CD4-positive, alpha-beta T cell (primary cell): ENCODE results near the gene CEP131. TPM values are rescaled to one million over a fixed set of nuclear protein-coding genes. Genes with fewer than 3 reads are reported as not detected.

ENCODE experiments used
- ATAC-seq: fragments of 200-7000 bp; cut with Tn5 transposase; one replicate; pipeline ENCODE4 v1.10.0; 2022; ENCODE audit warnings: mild to moderate bottlenecking; ENCODE audit not compliant: poor library complexity
- CTCF ChIA-PET: fragments of 350-600 bp; sonication (Branson Sonifier 250); formaldehyde crosslinking; loops from one replicate; lab custom pipeline; 2021; ENCODE audit warnings: antibody characterized with exemption, inconsistent platforms; lab: Charles Lee
- POLR2A ChIA-PET: fragments of 350-600 bp; sonication (Branson Sonifier 250); formaldehyde crosslinking; loops from one replicate; lab custom pipeline; 2021; ENCODE audit warnings: antibody characterized with exemption, inconsistent platforms; lab: Charles Lee
- DNase-seq, 14 experiments: peaks; one replicate each; pipeline ENCODE4 v3.0.0-alpha.2; 2013 to 2020; ENCODE audit warnings: mixed read lengths in 2 of 14
- H3K27ac ChIP-seq, 2 donors: one replicate each; pipeline versions ENCODE4 v1.5.1 to v1.7.0; 2013; ENCODE audit warnings: low read length in 2 of 2, low read depth in 1 of 2, mild to moderate bottlenecking in 1 of 2
- H3K27me3 ChIP-seq, 2 experiments: 1 replicate in 1 of 2; 2 replicates in 1 of 2; pipeline versions ENCODE4 v1.6.1 to v1.7.0; 2013; ENCODE audit warnings: low read length in 2 of 2, control low read depth in 1 of 2, mild to moderate bottlenecking in 1 of 2, moderate library complexity in 1 of 2; ENCODE audit not compliant: insufficient read depth in 2 of 2, control insufficient read depth in 1 of 2
- H3K36me3 ChIP-seq: one replicate; pipeline ENCODE4 v1.6.1; 2013; ENCODE audit warnings: low read length, control low read depth; ENCODE audit not compliant: insufficient read depth
- H3K4me1 ChIP-seq: one replicate; pipeline ENCODE4 v1.6.1; 2013; ENCODE audit warnings: low read length, control low read depth; ENCODE audit not compliant: insufficient read depth
- H3K4me3 ChIP-seq: one replicate; pipeline ENCODE4 v1.5.1; 2013; ENCODE audit warnings: mild to moderate bottlenecking, low read length, moderate library complexity
- H3K9me3 ChIP-seq, 2 experiments: 1 replicate in 1 of 2; 2 replicates in 1 of 2; pipeline versions ENCODE4 v1.6.1 to v1.7.0; 2013; ENCODE audit warnings: low read length in 2 of 2, mild to moderate bottlenecking in 2 of 2, control low read depth in 1 of 2, moderate library complexity in 1 of 2; ENCODE audit not compliant: control insufficient read depth in 1 of 2, insufficient read depth in 1 of 2
- H3K27ac Mint-ChIP-seq: one replicate; pipeline ENCODE4 v1.8.0; 2020; ENCODE audit warnings: mixed read lengths
- H3K27me3 Mint-ChIP-seq: one replicate; pipeline ENCODE4 v1.8.0; 2021; ENCODE audit warnings: mixed read lengths
- H3K36me3 Mint-ChIP-seq: one replicate; pipeline ENCODE4 v1.8.0; 2021; ENCODE audit warnings: low read depth, mixed read lengths
- H3K4me1 Mint-ChIP-seq: one replicate; pipeline ENCODE4 v1.8.0; 2021; ENCODE audit warnings: low read depth, mixed read lengths
- H3K4me3 Mint-ChIP-seq: one replicate; pipeline ENCODE4 v1.8.0; 2020; ENCODE audit warnings: mild to moderate bottlenecking, mixed read lengths
- H3K9me3 Mint-ChIP-seq: one replicate; pipeline ENCODE4 v1.8.0; 2020; ENCODE audit warnings: mixed read lengths
- CTCF ChIP-seq: fragments of 200-600 bp; IDR thresholded peaks from one replicate; pipeline ENCODE4 v1.8.0; 2022; ENCODE audit warnings: antibody characterized with exemption, mild to moderate bottlenecking
- intact Hi-C, 2 experiments: fragments of 100-400 bp; cut with DNase I in 1 of 2; cut with micrococcal nuclease in 1 of 2; formaldehyde crosslinking; loops; one replicate each; pipeline versions ENCODE4 v1.15.1 to v1.9.0; 2023 to 2025; cut with DNase I, micrococcal nuclease
- total RNA-seq, 174 experiments: library from RNA in 2 of 174; stranded (reverse) in 2 of 174; gene quantifications; one replicate each; pipeline ENCODE4 v1.2.3 and lab custom pipeline; 2021 to 2026

CEP131 gene
- total RNA-seq, 2 experiments from 2014 or later = 11.2 to 12.3 TPM

DNA sequence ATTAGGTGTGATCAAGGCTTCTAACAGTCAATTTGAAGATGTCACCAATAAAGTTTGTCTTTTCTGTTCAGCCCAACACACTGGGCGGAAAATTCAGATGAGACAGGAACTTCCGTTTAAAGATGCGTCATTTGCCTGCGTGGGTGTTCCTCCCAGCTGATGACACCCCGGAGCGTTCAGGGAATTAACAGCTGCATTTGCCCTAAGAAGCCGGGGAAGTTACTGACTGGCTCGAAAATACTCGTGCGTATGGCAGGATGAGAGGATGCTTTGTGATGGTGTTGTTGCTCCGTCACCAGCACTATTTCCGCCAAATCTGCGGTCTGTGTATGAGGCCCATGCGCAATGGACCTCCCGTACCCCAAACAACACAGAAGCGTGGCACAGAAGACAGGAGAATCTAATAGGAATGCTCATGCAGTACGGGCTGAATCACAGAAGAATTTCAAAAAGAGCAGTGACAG, 69.4 kb downstream of the CEP131 start:
- DNase-seq (peak in 4 of 14 experiments; percentile 8 to 76 (median 52)), ATAC-seq (peak; percentile 17)
- H3K27ac Mint-ChIP-seq = peak overlapping the region; percentile 33
- CTCF ChIA-PET = no interaction called here
- peaks cover 7% of the 10 kb centered on the region for H3K4me1 ChIP-seq
- intact Hi-C loops = no loop called here
- no peak overlapping the region for H3K27ac ChIP-seq
- H3K9me3 ChIP-seq = no peaks in the 10 kb centered on the region
- no peaks in the 10 kb centered on the region for H3K36me3 ChIP-seq
- TF ChIP-seq CTCF = no peak
- H3K4me1 Mint-ChIP-seq = no peaks in the 10 kb centered on the region
- no peaks in the 10 kb centered on the region for H3K36me3 Mint-ChIP-seq
- no peaks in the 10 kb centered on the region for H3K27me3 ChIP-seq
- H3K4me3 Mint-ChIP-seq = no peak overlapping the region
- H3K4me3 ChIP-seq = no peak overlapping the region
- H3K27me3 Mint-ChIP-seq = peaks cover 6% of the 10 kb centered on the region
- no peaks in the 10 kb centered on the region for H3K9me3 Mint-ChIP-seq
- POLR2A ChIA-PET = no interaction called here

- H3K36me3 ChIP-seq = no peaks in the 10 kb centered on the region
- DNase-seq = no peak
- no peaks in the 10 kb centered on the region for H3K9me3 Mint-ChIP-seq
- H3K27me3 Mint-ChIP-seq = peaks cover 6% of the 10 kb centered on the region
- ATAC-seq = no peak
- no peak for TF ChIP-seq CTCF
- H3K4me1 ChIP-seq = peaks cover 7% of the 10 kb centered on the region
- no peaks in the 10 kb centered on the region for H3K36me3 Mint-ChIP-seq
- no peak overlapping the region for H3K4me3 ChIP-seq
- POLR2A ChIA-PET = interaction anchor here (0.6 kb wide), 1 partner anchor 729 kb away, joined by 3 read pairs; no protein-coding TSS in a partner anchor
- no peak overlapping the region for H3K27ac ChIP-seq
- no peaks in the 10 kb centered on the region for H3K4me1 Mint-ChIP-seq
- no peak overlapping the region for H3K27ac Mint-ChIP-seq
- intact Hi-C loops = no loop called here
- CTCF ChIA-PET = no interaction called here
- H3K9me3 ChIP-seq = no peaks in the 10 kb centered on the region
- H3K27me3 ChIP-seq = no peaks in the 10 kb centered on the region
- no peak overlapping the region for H3K4me3 Mint-ChIP-seq
These were observed 70.4 kb downstream of the CEP131 start for GRCh38 chr17:81152288-81152828.

DNA sequence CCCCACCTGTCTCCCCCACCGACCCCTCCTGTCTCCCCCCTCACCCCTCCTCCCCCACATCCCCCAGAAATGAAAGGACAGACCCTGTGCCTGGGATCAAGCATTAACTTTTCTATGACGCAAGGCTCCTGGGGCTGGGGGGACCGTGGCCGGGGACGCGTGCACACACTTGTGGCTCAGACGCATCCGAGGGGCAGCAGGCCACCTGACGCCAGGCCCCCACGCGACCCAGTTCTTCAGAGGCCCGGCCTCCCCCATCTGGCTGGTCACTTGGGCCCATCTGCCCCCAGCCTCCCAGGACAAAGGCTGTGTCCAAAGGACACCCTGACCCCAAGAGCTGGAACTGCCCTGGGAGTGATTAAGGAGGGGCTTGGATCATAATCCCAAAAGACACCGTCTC, 71.5 kb downstream of the CEP131 start:
- Mint-ChIP-seq H3K4me3 (no peak overlapping the region), H3K36me3 (no peaks in the 10 kb centered on the region), H3K27ac (no peak overlapping the region), H3K9me3 (no peaks in the 10 kb centered on the region), H3K4me1 (no peaks in the 10 kb centered on the region), H3K27me3 (peaks cover 6% of the 10 kb centered on the region)
- peaks cover 7% of the 10 kb centered on the region for H3K4me1 ChIP-seq
- H3K36me3 ChIP-seq = no peaks in the 10 kb centered on the region
- H3K4me3 ChIP-seq = no peak overlapping the region
- no peaks in the 10 kb centered on the region for H3K9me3 ChIP-seq
- no peak overlapping the region for H3K27ac ChIP-seq
- ATAC-seq = no peak
- DNase-seq = no peak
- no peak for TF ChIP-seq CTCF
- no peaks in the 10 kb centered on the region for H3K27me3 ChIP-seq
- ChIA-PET CTCF (no interaction called here), POLR2A (no interaction called here)
- intact Hi-C loops = no loop called here
